Fibroblast of lung (primary cell): Measurements from ENCODE around the gene PDE4D.

ENCODE experiments used
- CTCF ChIP-seq, 2 donors: IDR thresholded peaks in 1 of 2; conservative IDR thresholded peaks in 1 of 2; 1 replicate in 1 of 2; 2 replicates in 1 of 2; pipeline ENCODE4 v1.5.1; 2011 to 2012; ENCODE audit warnings: low read length in 2 of 2, control low read depth in 1 of 2, inconsistent platforms in 1 of 2, low read depth in 1 of 2, mild to moderate bottlenecking in 1 of 2
- EZH2 ChIP-seq: IDR thresholded peaks from 2 replicates; pipeline ENCODE4 v1.5.1; 2012; ENCODE audit warnings: low read length, control low read depth, mild to moderate bottlenecking; ENCODE audit errors: missing control alignments

- TF ChIP-seq CTCF (conservative IDR thresholded peaks at IDR 0.05 in 1 of 2, IDR thresholded peaks at IDR 0.05 in 1 of 2; ENCODE audit: low read depth in 1 of 2, low read length in 2 of 2) (no peak), EZH2 (no peak)
Measured at GRCh38 chr5:59260973-59261372, 632.6 kb downstream of the PDE4D start.
